ENCODE data around the gene DNER.
A peak's percentile ranks its signal among the peaks of the same experiment; 100 is the strongest.

The DNER gene

DNA sequence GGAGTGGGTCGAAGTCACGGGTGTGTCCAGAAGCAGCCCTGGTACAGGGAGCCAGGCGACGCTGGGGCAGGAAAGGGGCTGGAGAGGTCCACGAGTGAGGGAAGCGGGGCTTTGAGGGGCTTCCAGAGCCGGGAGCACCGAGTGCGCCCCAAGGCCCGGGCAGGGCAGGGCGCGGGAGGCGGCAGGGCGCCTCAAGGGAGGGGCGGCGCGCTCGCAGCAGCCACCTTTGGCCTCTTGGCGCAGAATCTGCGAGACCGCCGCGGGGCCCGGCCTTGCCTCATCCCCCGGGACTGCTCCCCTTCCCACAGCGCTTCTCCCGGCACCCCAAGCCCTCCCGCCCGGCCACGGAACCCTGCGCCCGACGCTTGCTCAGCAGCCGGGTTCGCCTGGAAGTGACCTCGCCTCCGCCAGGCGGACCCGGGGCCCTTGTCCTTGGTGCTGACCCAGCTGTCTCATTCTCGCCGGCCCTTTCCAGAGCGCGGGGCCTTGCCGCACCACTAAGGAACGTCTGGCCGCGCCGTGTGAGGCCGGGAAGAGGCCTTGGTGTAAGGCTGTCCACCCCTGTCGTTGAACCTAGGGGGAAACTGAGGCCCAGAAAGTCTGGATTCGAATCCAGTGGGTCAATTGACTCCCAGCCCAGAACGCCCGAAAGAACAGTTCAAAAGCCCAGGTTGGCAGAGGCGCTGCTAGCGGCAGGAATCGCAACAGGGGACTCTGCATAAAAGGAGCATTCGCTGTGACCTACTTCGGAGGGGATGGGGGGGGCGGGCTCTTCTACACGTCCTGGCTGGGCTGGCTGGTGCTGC, 584 bp upstream of the DNER start:
- TF ChIP-seq CTCF (conservative IDR thresholded peaks at IDR 0.05; ENCODE audit: low read length) = no peak
- peak; percentile 64 for DNase-seq (ENCODE audit: low read depth)
- peak overlapping the region; percentile 38 for H3K4me3 ChIP-seq (ENCODE audit: low read length)

DNA sequence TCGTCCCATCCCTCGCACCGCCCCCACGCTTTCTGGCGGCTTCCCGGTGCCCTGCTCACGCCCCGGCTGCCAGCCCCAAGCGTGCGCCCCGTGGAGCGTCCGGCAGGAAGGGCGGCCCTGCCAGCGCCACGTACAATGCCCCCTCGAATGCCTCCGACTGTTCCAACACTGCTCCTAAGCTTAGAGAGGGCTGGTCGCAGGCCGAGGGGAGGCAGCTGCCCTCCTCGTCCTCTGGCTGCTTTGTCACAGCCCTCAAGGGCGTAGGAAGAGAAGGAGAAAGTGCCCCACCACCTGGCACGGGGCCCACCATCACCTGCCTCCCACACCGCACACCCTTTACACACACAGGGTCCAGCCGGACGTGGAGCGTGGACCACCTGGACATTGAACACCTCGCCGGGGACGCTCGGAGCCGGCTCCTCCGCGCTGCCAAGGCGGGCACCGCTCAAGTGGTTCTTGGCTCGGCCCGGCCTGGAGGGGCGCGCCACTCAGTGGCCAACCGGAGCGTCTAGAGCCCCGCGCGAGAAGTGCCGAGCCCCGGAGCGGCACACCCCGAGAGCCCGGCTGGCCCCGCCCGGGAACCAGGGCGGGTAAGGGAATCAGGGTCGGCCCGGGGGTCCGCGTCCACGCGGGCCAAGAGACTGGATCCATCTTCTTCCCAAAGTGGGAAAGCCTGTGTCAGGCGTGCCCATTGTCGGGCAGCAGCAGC, 830 bp downstream of the DNER start:
- no peak for DNase-seq (ENCODE audit: low read depth)
- H3K4me3 ChIP-seq (ENCODE audit: low read length) = no peak overlapping the region
- no peak for TF ChIP-seq CTCF (conservative IDR thresholded peaks at IDR 0.05; ENCODE audit: low read length)

- DNase-seq (ENCODE audit: low read depth) = no peak
- no peak for TF ChIP-seq CTCF (conservative IDR thresholded peaks at IDR 0.05; ENCODE audit: low read length)
- H3K4me3 ChIP-seq (ENCODE audit: low read length) = no peak overlapping the region
Measured at GRCh38 chr2:229712136-229712535, 2.2 kb downstream of the DNER start.

DNA sequence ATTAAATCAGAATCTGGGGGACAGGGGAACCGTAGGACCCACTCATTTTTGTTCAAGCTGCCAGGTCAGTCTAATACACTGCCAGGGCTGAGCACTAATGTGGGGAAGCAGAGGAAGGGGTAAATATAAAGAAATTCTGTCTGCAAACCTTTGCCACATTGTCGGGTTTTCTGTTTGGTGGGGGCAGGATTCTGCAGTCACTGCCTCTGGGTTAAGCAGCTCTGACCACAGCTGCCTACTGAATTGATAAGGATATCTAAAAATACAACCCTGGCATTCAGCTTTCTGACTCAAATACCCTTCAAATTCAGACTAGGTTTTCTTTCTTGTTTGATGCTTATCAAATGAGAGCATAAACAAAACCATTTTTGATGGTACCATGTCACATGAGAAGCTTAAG, 6.0 kb downstream of the DNER start:
- no peak for TF ChIP-seq CTCF (conservative IDR thresholded peaks at IDR 0.05; ENCODE audit: low read length)
- DNase-seq (ENCODE audit: low read depth) = no peak
- no peak overlapping the region for H3K4me3 ChIP-seq (ENCODE audit: low read length)

DNA sequence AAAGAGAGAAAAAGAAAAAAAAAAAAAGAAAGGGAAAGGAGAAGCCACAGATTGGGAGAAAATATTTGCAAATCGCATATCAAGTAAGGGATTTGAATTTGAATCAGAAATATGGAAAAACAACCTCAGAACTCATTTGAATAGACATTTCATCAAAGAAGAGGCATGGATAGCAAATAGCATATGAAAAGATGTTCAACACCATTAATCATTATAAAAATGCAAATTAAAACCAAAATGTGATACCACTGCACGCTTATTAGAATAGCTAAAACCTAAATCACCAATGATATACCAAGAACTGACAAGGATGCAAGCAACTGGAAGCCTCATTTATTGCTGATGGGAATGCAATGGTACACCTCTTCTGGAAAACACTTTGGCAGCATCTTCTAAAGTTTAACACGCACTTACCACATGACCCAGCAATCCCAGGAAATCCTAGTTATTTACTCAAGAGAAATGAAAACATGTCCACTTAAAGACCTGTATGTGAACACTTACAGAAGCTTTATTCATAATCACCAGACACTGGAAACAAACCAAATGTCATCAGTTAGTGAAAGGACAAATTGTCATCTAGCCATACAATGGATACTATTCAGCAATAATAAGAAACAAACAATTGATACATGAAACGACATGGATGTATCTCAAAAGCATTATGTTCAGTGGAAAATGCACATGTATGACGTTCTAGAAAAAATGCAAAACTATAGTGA, 10.3 kb downstream of the DNER start:
- H3K4me3 ChIP-seq (ENCODE audit: low read length) = no peak overlapping the region
- TF ChIP-seq CTCF (conservative IDR thresholded peaks at IDR 0.05; ENCODE audit: low read length) = no peak
- DNase-seq (ENCODE audit: low read depth) = no peak

DNA sequence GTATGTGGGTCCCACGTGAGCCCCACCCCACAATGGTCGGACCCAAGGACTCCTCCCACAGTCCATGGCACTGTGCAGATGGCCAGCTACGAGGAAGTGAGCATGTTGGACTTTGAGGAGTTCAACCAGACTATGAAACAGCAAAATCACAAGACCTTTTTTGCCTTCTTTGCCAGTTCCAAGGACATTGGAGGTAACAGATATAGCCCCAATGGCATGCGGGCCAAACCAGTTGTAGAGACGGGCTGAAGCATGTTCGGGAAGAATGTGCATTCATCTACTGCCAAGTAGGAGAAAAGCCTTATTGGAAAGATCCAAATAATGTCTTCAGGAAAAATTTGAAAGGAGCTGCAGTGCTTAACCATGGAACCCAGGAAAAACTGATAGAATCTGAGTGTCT, 12.6 kb downstream of the DNER start:
- DNase-seq (ENCODE audit: low read depth) = no peak
- no peak for TF ChIP-seq CTCF (conservative IDR thresholded peaks at IDR 0.05; ENCODE audit: low read length)
- H3K4me3 ChIP-seq (ENCODE audit: low read length) = no peak overlapping the region
